Ascending aorta (tissue), 2 donors: ENCODE results near the gene MEIKIN. TPM values are rescaled to one million over a fixed set of nuclear protein-coding genes. Genes with fewer than 3 reads are reported as not detected.

Experiments used
- DNase-seq, 2 donors: peaks; one replicate each; pipeline ENCODE4 v3.0.0-alpha.2; 2019; ENCODE audit warnings: low spot score in 2 of 2
- H3K27ac ChIP-seq, 2 donors: fragments of 200-600 bp; sonication (generic); one replicate each; pipeline ENCODE4 v1.5.1; 2016 to 2017; ENCODE audit warnings: mild to moderate bottlenecking in 1 of 2
- H3K27me3 ChIP-seq: fragments of 200-600 bp; sonication (generic); one replicate; pipeline ENCODE4 v1.5.1; 2017
- H3K36me3 ChIP-seq, 2 donors: fragments of 200-600 bp; sonication (generic); one replicate each; pipeline ENCODE4 v1.5.1; 2016
- H3K4me1 ChIP-seq, 2 donors: fragments of 200-600 bp; sonication (generic); one replicate each; pipeline ENCODE4 v1.5.1; 2016 to 2017; ENCODE audit warnings: mild to moderate bottlenecking in 1 of 2
- H3K4me3 ChIP-seq, 2 donors: fragments of 200-600 bp; sonication (generic); one replicate each; pipeline ENCODE4 v1.5.1; 2016 to 2017; ENCODE audit warnings: mild to moderate bottlenecking in 1 of 2
- H3K9me3 ChIP-seq, 2 donors: fragments of 200-600 bp; sonication (generic); one replicate each; pipeline ENCODE4 v1.5.1; 2016
- intact Hi-C: fragments of 100-400 bp; cut with DNase I; formaldehyde crosslinking; loops from one replicate; pipeline ENCODE4 v1.15.1; 2023
- total RNA-seq: library from RNA; depleted of rRNA; stranded (reverse); fragments of >200 nt; gene quantifications from one replicate; pipeline ENCODE4 v1.1.0, GENCODE V29; 2016
- TF ChIP-seq, protein P1 (sequence below), 3 experiments: fragments of 200-600 bp in 2 of 3; fragments of 450-650 bp in 1 of 3; sonication (generic) in 2 of 3; IDR thresholded peaks; one replicate each; pipeline ENCODE4 v1.5.1; 2016 to 2019; ENCODE audit warnings: antibody characterized with exemption in 3 of 3, mild to moderate bottlenecking in 1 of 3, moderate library complexity in 1 of 3

MEIKIN gene
- total RNA-seq, 1 donor from 2014 or later: not detected

DNA sequence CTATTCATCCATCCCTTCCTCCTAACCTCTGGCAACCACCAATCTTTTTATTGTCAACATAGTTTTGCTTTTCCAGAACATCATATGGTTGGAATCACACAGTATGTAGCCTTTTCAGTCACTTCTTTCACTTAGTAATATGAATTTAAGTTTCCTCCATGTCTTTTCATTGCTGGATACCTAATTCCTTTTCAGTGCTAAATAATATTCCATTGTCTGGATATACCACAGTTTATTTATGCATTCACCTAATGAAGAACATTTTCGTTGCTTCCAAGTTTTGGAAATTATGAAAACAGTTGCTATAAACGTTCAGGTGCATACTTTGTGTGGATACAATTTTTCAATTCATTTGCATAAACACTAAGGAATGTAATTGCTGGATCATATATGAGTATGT lies 77.9 kb downstream of the MEIKIN start:
- intact Hi-C loops: no loop called here
- TF ChIP-seq, protein P1, sequence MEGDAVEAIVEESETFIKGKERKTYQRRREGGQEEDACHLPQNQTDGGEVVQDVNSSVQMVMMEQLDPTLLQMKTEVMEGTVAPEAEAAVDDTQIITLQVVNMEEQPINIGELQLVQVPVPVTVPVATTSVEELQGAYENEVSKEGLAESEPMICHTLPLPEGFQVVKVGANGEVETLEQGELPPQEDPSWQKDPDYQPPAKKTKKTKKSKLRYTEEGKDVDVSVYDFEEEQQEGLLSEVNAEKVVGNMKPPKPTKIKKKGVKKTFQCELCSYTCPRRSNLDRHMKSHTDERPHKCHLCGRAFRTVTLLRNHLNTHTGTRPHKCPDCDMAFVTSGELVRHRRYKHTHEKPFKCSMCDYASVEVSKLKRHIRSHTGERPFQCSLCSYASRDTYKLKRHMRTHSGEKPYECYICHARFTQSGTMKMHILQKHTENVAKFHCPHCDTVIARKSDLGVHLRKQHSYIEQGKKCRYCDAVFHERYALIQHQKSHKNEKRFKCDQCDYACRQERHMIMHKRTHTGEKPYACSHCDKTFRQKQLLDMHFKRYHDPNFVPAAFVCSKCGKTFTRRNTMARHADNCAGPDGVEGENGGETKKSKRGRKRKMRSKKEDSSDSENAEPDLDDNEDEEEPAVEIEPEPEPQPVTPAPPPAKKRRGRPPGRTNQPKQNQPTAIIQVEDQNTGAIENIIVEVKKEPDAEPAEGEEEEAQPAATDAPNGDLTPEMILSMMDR (IDR thresholded peaks at IDR 0.05): no peak
- H3K27me3 ChIP-seq: no peaks in the 10 kb centered on the region
- H3K4me1 ChIP-seq: no peaks in the 10 kb centered on the region
- peaks cover 11 to 25% of the 10 kb centered on the region in 2 donors for H3K9me3 ChIP-seq
- H3K4me3 ChIP-seq: no peak overlapping the region
- H3K36me3 ChIP-seq: no peaks in the 10 kb centered on the region
- no peak overlapping the region for H3K27ac ChIP-seq
- DNase-seq: no peak

- H3K9me3 ChIP-seq: peaks cover 11 to 25% of the 10 kb centered on the region in 2 donors
- intact Hi-C loops: no loop called here
- TF ChIP-seq, protein P1 (IDR thresholded peaks at IDR 0.05): no peak
Measured at GRCh38 chr5:131863700-131864099, 81.8 kb downstream of the MEIKIN start.

DNA sequence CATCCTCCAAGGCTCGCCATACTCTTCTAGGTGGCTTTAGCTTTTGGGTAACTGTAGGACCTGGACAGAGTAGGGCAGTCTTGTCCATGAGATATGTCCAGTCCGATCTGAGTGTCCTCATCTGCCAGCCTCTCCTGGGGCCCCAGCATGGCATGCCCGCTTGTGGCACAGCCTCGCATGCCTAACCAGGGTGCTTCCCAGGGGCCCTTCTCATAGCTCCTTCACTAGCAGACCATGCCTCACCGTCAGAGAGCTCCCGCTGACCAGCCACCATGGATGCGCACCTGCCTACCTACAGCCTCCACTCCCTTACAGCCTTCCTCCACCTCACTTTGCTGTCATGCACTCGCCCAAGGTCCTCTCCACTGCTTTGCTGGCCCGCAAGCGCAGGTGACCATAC lies 88.1 kb downstream of the MEIKIN start:
- H3K27me3 ChIP-seq: no peaks in the 10 kb centered on the region

More at GRCh38 chr5:131863700-131864099, 81.8 kb downstream of the MEIKIN start:
- H3K27me3 ChIP-seq: no peaks in the 10 kb centered on the region
- no peaks in the 10 kb centered on the region for H3K36me3 ChIP-seq
- no peak for DNase-seq
- H3K4me3 ChIP-seq: no peak overlapping the region
- H3K27ac ChIP-seq: no peak overlapping the region
- no peaks in the 10 kb centered on the region for H3K4me1 ChIP-seq

GRCh38 chr5:131855452-131855851 lies 90.0 kb downstream of the MEIKIN start:
- H3K4me1 ChIP-seq: no peaks in the 10 kb centered on the region
- H3K27ac ChIP-seq: no peak overlapping the region
- TF ChIP-seq, protein P1 (IDR thresholded peaks at IDR 0.05): no peak
- H3K36me3 ChIP-seq: no peaks in the 10 kb centered on the region
- no peaks in the 10 kb centered on the region for H3K27me3 ChIP-seq
- no peak overlapping the region for H3K4me3 ChIP-seq
- intact Hi-C loops: no loop called here
- no peaks in the 10 kb centered on the region for H3K9me3 ChIP-seq
- no peak for DNase-seq

More for the DNA sequence above, 88.1 kb downstream of the MEIKIN start:
- no peak for DNase-seq
- H3K4me3 ChIP-seq: no peak overlapping the region
- no peaks in the 10 kb centered on the region for H3K36me3 ChIP-seq
- TF ChIP-seq, protein P1 (IDR thresholded peaks at IDR 0.05): no peak
- H3K9me3 ChIP-seq: no peaks in the 10 kb centered on the region
- H3K27ac ChIP-seq: no peak overlapping the region
- intact Hi-C loops: no loop called here
- H3K4me1 ChIP-seq: no peaks in the 10 kb centered on the region

DNA sequence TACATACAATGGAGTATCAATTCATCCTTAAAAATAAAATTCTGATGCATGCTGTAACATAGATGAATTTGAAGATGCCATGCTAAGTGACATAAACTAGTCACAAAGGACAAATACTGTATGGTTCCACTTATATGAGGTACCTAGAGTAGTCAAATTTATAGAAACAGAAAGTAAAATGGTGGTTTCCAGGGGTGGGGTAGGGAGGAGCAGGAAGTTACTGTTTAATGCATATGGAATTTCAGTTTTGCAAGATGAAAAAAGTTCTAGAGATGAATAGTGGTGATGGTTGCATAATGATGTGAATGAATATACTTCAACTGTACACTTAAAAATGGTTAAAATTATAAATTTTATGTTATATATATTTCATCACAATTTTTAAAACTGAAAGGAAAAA lies 91.3 kb downstream of the MEIKIN start:
- no peaks in the 10 kb centered on the region for H3K36me3 ChIP-seq
- intact Hi-C loops: no loop called here
- H3K9me3 ChIP-seq: no peaks in the 10 kb centered on the region
- no peak overlapping the region for H3K27ac ChIP-seq
- TF ChIP-seq, protein P1 (IDR thresholded peaks at IDR 0.05): no peak
- no peaks in the 10 kb centered on the region for H3K4me1 ChIP-seq
- no peak for DNase-seq
- H3K4me3 ChIP-seq: no peak overlapping the region
- no peaks in the 10 kb centered on the region for H3K27me3 ChIP-seq

- Histone ChIP-seq H3K9me3 (peaks cover 0 to 18% of the 10 kb centered on the region in 2 donors), H3K4me3 (no peak overlapping the region), H3K27me3 (no peaks in the 10 kb centered on the region), H3K36me3 (no peaks in the 10 kb centered on the region), H3K4me1 (no peaks in the 10 kb centered on the region), H3K27ac (no peak overlapping the region)
- intact Hi-C loops: no loop called here
- TF ChIP-seq, protein P1 (IDR thresholded peaks at IDR 0.05): no peak
- DNase-seq: no peak
Measured at GRCh38 chr5:131848662-131849061, 96.8 kb downstream of the MEIKIN start.
